Retinal pigment epithelial cell (primary cell): Measurements from ENCODE around the gene EXOC6.

ENCODE experiments used
- DNase-seq: peaks from one replicate; pipeline ENCODE4 v3.0.0-alpha.2; 2010; ENCODE audit warnings: low read depth
- H3K4me3 ChIP-seq: 2 replicates; pipeline ENCODE4 v1.5.1; 2011; ENCODE audit warnings: mild to moderate bottlenecking, low read length, control low read depth, moderate library complexity
- TF ChIP-seq, protein P1 (sequence below): conservative IDR thresholded peaks from 2 replicates; pipeline ENCODE4 v1.5.1; 2011; ENCODE audit warnings: low read depth, low read length, control low read depth, inconsistent platforms

The EXOC6 gene

GRCh38 chr10:93067443-93068365, 219.4 kb downstream of the EXOC6 start:
- H3K4me3 ChIP-seq: no peak overlapping the region

GRCh38 chr10:93068411-93069244, 220.3 kb downstream of the EXOC6 start:
- DNase-seq: no peak
- TF ChIP-seq, protein P1, sequence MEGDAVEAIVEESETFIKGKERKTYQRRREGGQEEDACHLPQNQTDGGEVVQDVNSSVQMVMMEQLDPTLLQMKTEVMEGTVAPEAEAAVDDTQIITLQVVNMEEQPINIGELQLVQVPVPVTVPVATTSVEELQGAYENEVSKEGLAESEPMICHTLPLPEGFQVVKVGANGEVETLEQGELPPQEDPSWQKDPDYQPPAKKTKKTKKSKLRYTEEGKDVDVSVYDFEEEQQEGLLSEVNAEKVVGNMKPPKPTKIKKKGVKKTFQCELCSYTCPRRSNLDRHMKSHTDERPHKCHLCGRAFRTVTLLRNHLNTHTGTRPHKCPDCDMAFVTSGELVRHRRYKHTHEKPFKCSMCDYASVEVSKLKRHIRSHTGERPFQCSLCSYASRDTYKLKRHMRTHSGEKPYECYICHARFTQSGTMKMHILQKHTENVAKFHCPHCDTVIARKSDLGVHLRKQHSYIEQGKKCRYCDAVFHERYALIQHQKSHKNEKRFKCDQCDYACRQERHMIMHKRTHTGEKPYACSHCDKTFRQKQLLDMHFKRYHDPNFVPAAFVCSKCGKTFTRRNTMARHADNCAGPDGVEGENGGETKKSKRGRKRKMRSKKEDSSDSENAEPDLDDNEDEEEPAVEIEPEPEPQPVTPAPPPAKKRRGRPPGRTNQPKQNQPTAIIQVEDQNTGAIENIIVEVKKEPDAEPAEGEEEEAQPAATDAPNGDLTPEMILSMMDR: peak; percentile 27
- peak overlapping the region; percentile 30 for H3K4me3 ChIP-seq

More at GRCh38 chr10:93067443-93068365, 219.4 kb downstream of the EXOC6 start:
- TF ChIP-seq, protein P1: no peak
- no peak for DNase-seq

DNA sequence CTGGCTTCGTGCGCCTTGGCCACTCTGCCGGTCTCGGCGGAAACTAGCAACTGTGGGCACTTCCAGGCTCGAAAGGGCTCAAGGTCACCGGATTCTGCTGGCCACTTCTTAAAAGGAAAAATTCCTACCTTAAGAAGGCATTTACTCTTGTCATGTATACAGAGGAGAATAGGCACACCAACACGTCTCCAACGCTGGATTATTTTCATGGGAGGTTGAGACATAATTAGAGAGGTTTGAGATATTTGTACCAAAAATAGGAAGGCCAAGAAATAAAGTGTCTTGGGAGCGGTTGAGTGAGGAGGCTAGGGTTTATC, 220.9 kb downstream of the EXOC6 start:
- DNase-seq: no peak
- TF ChIP-seq, protein P1: no peak
- no peak overlapping the region for H3K4me3 ChIP-seq

GRCh38 chr10:93070378-93071176, 222.3 kb downstream of the EXOC6 start:
- DNase-seq: no peak
- H3K4me3 ChIP-seq: no peak overlapping the region
- TF ChIP-seq, protein P1: no peak

DNA sequence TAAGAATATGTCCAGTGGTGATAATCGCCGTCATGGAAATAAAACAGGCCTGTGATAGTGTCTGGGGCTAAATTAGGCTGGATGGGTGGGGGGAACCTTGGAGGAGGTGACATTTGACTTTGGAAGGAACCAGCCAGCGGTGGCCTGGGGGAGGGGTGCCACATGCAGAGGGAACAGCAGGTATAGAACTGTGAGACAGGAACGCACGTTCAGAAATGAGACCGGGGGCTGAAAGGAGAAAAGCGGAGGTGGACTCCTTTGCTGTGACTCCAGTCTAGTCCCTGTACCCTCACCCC, 222.8 kb downstream of the EXOC6 start:
- H3K4me3 ChIP-seq: no peak overlapping the region
- no peak for DNase-seq
- TF ChIP-seq, protein P1: no peak

GRCh38 chr10:93071674-93072224, 223.4 kb downstream of the EXOC6 start:
- H3K4me3 ChIP-seq: peak overlapping the region; percentile 58
- TF ChIP-seq, protein P1: no peak
- no peak for DNase-seq
